AG08395 (cell line): ENCODE measurements around the gene ZNF526.

Source experiments
- DNase-seq: peaks from one replicate; pipeline ENCODE4 v3.0.0; 2012; ENCODE audit warnings: mixed read lengths, low spot score

ZNF526 gene

GRCh38 chr19:42219812-42220750 lies at the start of gene ZNF526:
ZNF526 (plus strand) TSS chr19:42220312; CDS start chr19:42224404, 4,092 bp downstream.
- DNase-seq: peak; percentile 100

GRCh38 chr19:42170715-42171114 lies 49.4 kb upstream of the ZNF526 start:
- no peak for DNase-seq

GRCh38 chr19:42172261-42172660 lies 47.9 kb upstream of the ZNF526 start:
- no peak for DNase-seq

GRCh38 chr19:42173695-42174094 lies 46.4 kb upstream of the ZNF526 start:
- DNase-seq: no peak

GRCh38 chr19:42174188-42174587 lies 45.9 kb upstream of the ZNF526 start:
- no peak for DNase-seq

- no peak for DNase-seq
These were observed 45.0 kb upstream of the ZNF526 start for GRCh38 chr19:42174958-42175734.

- DNase-seq: peak; percentile 31
These were observed 44.0 kb upstream of the ZNF526 start for GRCh38 chr19:42175952-42176648.

GRCh38 chr19:42176649-42176989 lies 43.5 kb upstream of the ZNF526 start:
- DNase-seq: peak; percentile 31

GRCh38 chr19:42176990-42177685 lies 43.0 kb upstream of the ZNF526 start:
- DNase-seq: peak; percentile 74

- DNase-seq: no peak
These were observed 42.5 kb upstream of the ZNF526 start for GRCh38 chr19:42177686-42178019.

- no peak for DNase-seq
These were observed 41.1 kb upstream of the ZNF526 start for GRCh38 chr19:42178791-42179674.

- DNase-seq: peak; percentile 95
These were observed 35.7 kb upstream of the ZNF526 start for GRCh38 chr19:42184401-42184861.

GRCh38 chr19:42185277-42185676 lies 34.8 kb upstream of the ZNF526 start:
- no peak for DNase-seq

GRCh38 chr19:42188665-42189064 lies 31.4 kb upstream of the ZNF526 start:
- DNase-seq: no peak

GRCh38 chr19:42189133-42189532 lies 31.0 kb upstream of the ZNF526 start:
- no peak for DNase-seq

- DNase-seq: no peak
These were observed 28.8 kb upstream of the ZNF526 start for GRCh38 chr19:42191330-42191729.

GRCh38 chr19:42191855-42192254 lies 28.3 kb upstream of the ZNF526 start:
- DNase-seq: peak; percentile 64

- no peak for DNase-seq
These were observed 26.8 kb upstream of the ZNF526 start for GRCh38 chr19:42193294-42193693.

GRCh38 chr19:42193706-42194105 lies 26.4 kb upstream of the ZNF526 start:
- DNase-seq: no peak
